Measurements from ENCODE around the gene ANKFY1.

The ANKFY1 gene

GRCh38 chr17:4135489-4135888, 128.3 kb downstream of the ANKFY1 start:
- no peak for DNase-seq
- H3K27ac ChIP-seq (ENCODE audit: insufficient read depth, low read length, poor library complexity, severe bottlenecking), result no peak overlapping the region

DNA sequence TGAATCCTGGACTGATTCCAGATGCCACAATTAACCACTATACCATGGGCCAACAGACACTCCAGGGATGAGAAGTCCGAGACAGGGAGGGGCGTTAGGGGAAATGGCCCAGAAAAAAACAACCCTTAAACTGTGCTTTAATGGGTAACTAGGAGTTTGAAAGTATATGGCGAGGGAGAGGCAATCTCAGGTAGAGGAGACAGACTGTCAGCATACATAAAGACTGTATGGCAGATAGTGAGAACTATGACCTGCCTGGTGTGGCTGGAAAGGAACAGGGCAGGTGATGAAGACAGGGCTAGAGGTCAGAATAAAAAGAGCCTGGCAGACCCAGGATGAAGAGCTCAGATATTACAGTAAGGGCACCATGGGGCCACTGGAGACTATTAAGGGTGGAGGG, 129.1 kb downstream of the ANKFY1 start:
- no peak overlapping the region for H3K27ac ChIP-seq (ENCODE audit: insufficient read depth, low read length, poor library complexity, severe bottlenecking)
- H3K4me1 ChIP-seq (ENCODE audit: control insufficient read depth, insufficient read depth, low read length, poor library complexity, severe bottlenecking), result peaks cover 14% of the 10 kb centered on the region
- H3K9me3 ChIP-seq (ENCODE audit: control insufficient read depth, low read length), result no peaks in the 10 kb centered on the region
- no peaks in the 10 kb centered on the region for H3K27me3 ChIP-seq (replicated peaks; ENCODE audit: control insufficient read depth, insufficient read depth, low read length, poor library complexity, severe bottlenecking)
- no peak for DNase-seq
- H3K36me3 ChIP-seq (ENCODE audit: control insufficient read depth, insufficient read depth, low read length), result peaks cover 3% of the 10 kb centered on the region
- H3K4me3 ChIP-seq (ENCODE audit: insufficient read depth, low read depth, low read length, poor library complexity, severe bottlenecking), result no peak overlapping the region

More at GRCh38 chr17:4135489-4135888, 128.3 kb downstream of the ANKFY1 start:
- Histone ChIP-seq H3K9me3 (ENCODE audit: control insufficient read depth, low read length) (no peaks in the 10 kb centered on the region), H3K4me1 (ENCODE audit: control insufficient read depth, insufficient read depth, low read length, poor library complexity, severe bottlenecking) (peaks cover 22% of the 10 kb centered on the region), H3K36me3 (ENCODE audit: control insufficient read depth, insufficient read depth, low read length) (peaks cover 3% of the 10 kb centered on the region), H3K4me3 (ENCODE audit: insufficient read depth, low read depth, low read length, poor library complexity, severe bottlenecking) (no peak overlapping the region), H3K27me3 (replicated peaks; ENCODE audit: control insufficient read depth, insufficient read depth, low read length, poor library complexity, severe bottlenecking) (no peaks in the 10 kb centered on the region)

DNA sequence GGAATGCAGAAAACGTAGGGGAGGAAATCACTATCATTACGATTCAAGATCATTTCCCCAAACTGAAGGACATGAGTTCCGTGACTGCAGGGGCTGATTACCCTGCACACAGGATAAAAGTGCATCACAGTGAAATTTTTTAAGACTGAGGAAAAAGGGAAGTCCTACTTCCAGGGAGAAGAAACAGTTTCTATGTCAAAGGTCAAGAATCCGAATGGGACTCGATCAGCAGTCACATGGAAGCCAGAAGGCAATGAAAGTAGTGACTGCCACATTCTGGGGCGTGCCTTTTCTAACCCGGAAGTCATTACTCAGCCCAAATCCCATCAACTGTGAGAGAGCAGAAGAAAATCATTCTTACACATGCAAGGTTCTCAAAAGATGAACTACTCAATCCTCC, 133.1 kb downstream of the ANKFY1 start:
- Histone ChIP-seq H3K27ac (ENCODE audit: insufficient read depth, low read length, poor library complexity, severe bottlenecking) (no peak overlapping the region), H3K9me3 (ENCODE audit: control insufficient read depth, low read length) (no peaks in the 10 kb centered on the region), H3K4me1 (ENCODE audit: control insufficient read depth, insufficient read depth, low read length, poor library complexity, severe bottlenecking) (no peaks in the 10 kb centered on the region), H3K4me3 (ENCODE audit: insufficient read depth, low read depth, low read length, poor library complexity, severe bottlenecking) (no peak overlapping the region), H3K36me3 (ENCODE audit: control insufficient read depth, insufficient read depth, low read length) (no peaks in the 10 kb centered on the region), H3K27me3 (replicated peaks; ENCODE audit: control insufficient read depth, insufficient read depth, low read length, poor library complexity, severe bottlenecking) (no peaks in the 10 kb centered on the region)
- DNase-seq, result no peak

GRCh38 chr17:4127555-4127954, 136.2 kb downstream of the ANKFY1 start:
- no peaks in the 10 kb centered on the region for H3K27me3 ChIP-seq (replicated peaks; ENCODE audit: control insufficient read depth, insufficient read depth, low read length, poor library complexity, severe bottlenecking)
- no peak overlapping the region for H3K4me3 ChIP-seq (ENCODE audit: insufficient read depth, low read depth, low read length, poor library complexity, severe bottlenecking)
- H3K9me3 ChIP-seq (ENCODE audit: control insufficient read depth, low read length), result no peaks in the 10 kb centered on the region
- H3K4me1 ChIP-seq (ENCODE audit: control insufficient read depth, insufficient read depth, low read length, poor library complexity, severe bottlenecking), result no peaks in the 10 kb centered on the region
- H3K36me3 ChIP-seq (ENCODE audit: control insufficient read depth, insufficient read depth, low read length), result peaks cover 9% of the 10 kb centered on the region
- DNase-seq, result no peak
- no peak overlapping the region for H3K27ac ChIP-seq (ENCODE audit: insufficient read depth, low read length, poor library complexity, severe bottlenecking)

GRCh38 chr17:4125552-4125951, 138.2 kb downstream of the ANKFY1 start:
- H3K4me1 ChIP-seq (ENCODE audit: control insufficient read depth, insufficient read depth, low read length, poor library complexity, severe bottlenecking), result no peaks in the 10 kb centered on the region
- H3K36me3 ChIP-seq (ENCODE audit: control insufficient read depth, insufficient read depth, low read length), result peaks cover 17% of the 10 kb centered on the region
- no peaks in the 10 kb centered on the region for H3K9me3 ChIP-seq (ENCODE audit: control insufficient read depth, low read length)
- DNase-seq, result no peak
- H3K27ac ChIP-seq (ENCODE audit: insufficient read depth, low read length, poor library complexity, severe bottlenecking), result no peak overlapping the region
- no peaks in the 10 kb centered on the region for H3K27me3 ChIP-seq (replicated peaks; ENCODE audit: control insufficient read depth, insufficient read depth, low read length, poor library complexity, severe bottlenecking)
- no peak overlapping the region for H3K4me3 ChIP-seq (ENCODE audit: insufficient read depth, low read depth, low read length, poor library complexity, severe bottlenecking)

DNA sequence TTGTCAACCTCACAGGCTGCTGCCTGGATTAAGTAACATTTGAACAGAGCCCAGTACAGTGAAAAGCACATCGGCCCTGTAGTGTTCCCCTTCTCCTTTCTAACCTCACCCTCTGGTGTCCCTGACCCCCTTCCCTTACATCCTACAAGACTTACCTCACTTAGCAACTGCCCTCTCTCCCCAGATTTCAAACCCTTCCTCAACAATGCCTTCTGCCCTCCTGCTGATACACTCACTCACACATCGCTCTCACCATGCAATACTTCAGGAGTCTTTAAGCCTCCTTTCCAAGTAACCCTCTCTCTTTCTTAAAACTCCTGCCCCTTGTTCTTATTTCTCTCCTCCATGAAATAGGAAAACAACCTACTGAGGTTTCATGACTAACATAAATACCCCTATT, 138.8 kb downstream of the ANKFY1 start:
- no peak overlapping the region for H3K4me3 ChIP-seq (ENCODE audit: insufficient read depth, low read depth, low read length, poor library complexity, severe bottlenecking)
- H3K36me3 ChIP-seq (ENCODE audit: control insufficient read depth, insufficient read depth, low read length), result peaks cover 19% of the 10 kb centered on the region
- H3K9me3 ChIP-seq (ENCODE audit: control insufficient read depth, low read length), result no peaks in the 10 kb centered on the region
- no peaks in the 10 kb centered on the region for H3K27me3 ChIP-seq (replicated peaks; ENCODE audit: control insufficient read depth, insufficient read depth, low read length, poor library complexity, severe bottlenecking)
- DNase-seq, result no peak
- H3K4me1 ChIP-seq (ENCODE audit: control insufficient read depth, insufficient read depth, low read length, poor library complexity, severe bottlenecking), result no peaks in the 10 kb centered on the region
- H3K27ac ChIP-seq (ENCODE audit: insufficient read depth, low read length, poor library complexity, severe bottlenecking), result no peak overlapping the region

DNA sequence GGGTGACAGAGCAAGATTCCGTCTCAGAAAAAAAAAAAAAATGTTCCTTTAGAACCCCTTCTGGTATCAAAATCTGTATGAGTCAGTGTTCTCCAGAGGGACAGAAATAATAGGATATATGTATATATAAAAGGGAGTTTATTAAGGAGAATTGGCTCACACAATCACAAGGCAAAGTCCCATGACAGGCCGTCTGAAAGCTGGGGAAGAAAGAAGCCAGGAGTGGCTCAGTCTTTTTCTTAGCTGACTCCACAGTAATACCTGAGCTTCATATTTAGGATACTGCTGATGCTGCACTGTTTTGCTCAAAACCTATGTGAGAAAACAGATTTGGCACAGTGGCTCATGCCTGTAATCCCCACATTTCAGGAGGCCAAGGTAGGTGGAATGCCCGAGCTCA, 143.4 kb downstream of the ANKFY1 start:
- H3K9me3 ChIP-seq (ENCODE audit: control insufficient read depth, low read length), result no peaks in the 10 kb centered on the region
- H3K4me3 ChIP-seq (ENCODE audit: insufficient read depth, low read depth, low read length, poor library complexity, severe bottlenecking), result no peak overlapping the region
- peaks cover 47% of the 10 kb centered on the region for H3K36me3 ChIP-seq (ENCODE audit: control insufficient read depth, insufficient read depth, low read length)
- no peaks in the 10 kb centered on the region for H3K27me3 ChIP-seq (replicated peaks; ENCODE audit: control insufficient read depth, insufficient read depth, low read length, poor library complexity, severe bottlenecking)
- no peaks in the 10 kb centered on the region for H3K4me1 ChIP-seq (ENCODE audit: control insufficient read depth, insufficient read depth, low read length, poor library complexity, severe bottlenecking)
- DNase-seq, result no peak
- no peak overlapping the region for H3K27ac ChIP-seq (ENCODE audit: insufficient read depth, low read length, poor library complexity, severe bottlenecking)

GRCh38 chr17:4119299-4119698, 144.5 kb downstream of the ANKFY1 start:
- peaks cover 57% of the 10 kb centered on the region for H3K36me3 ChIP-seq (ENCODE audit: control insufficient read depth, insufficient read depth, low read length)
- H3K27ac ChIP-seq (ENCODE audit: insufficient read depth, low read length, poor library complexity, severe bottlenecking), result no peak overlapping the region
- no peak for DNase-seq
- H3K27me3 ChIP-seq (replicated peaks; ENCODE audit: control insufficient read depth, insufficient read depth, low read length, poor library complexity, severe bottlenecking), result no peaks in the 10 kb centered on the region
- no peaks in the 10 kb centered on the region for H3K4me1 ChIP-seq (ENCODE audit: control insufficient read depth, insufficient read depth, low read length, poor library complexity, severe bottlenecking)
- H3K4me3 ChIP-seq (ENCODE audit: insufficient read depth, low read depth, low read length, poor library complexity, severe bottlenecking), result no peak overlapping the region
- H3K9me3 ChIP-seq (ENCODE audit: control insufficient read depth, low read length), result no peaks in the 10 kb centered on the region

DNA sequence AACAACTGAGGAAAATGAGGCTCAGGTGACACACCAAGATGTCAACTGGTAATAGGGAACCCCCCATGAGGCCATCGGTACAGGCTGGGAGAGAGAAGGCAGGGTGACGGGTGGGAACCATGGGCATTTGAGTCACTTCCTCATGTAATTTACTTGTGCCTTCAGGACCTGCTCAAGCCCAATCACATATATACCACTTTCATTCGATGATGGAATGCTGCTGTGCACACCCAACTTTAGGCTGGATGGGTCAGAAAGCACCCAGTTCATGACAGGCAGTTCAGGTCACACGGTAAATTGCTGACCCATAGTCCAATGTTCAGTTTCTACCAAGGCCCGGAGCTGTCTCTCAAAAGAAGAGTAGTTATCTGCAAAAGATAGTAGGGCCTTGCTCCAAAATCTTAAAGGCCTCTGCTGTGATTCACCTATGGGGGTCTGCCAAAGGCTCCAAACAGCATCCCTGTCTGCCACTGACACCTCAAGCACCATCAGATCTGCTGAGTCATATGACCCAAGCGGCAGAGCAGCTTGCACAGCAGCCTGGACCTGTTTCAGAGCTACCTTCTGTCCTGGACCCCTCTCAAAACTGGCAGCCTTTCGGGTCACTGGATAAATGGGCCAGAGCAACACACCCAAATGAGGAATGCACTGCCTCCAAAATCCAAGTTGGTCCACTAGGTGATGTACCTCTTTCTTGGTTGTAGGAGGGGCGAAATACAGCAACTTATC, 145.6 kb downstream of the ANKFY1 start:
- Histone ChIP-seq H3K36me3 (ENCODE audit: control insufficient read depth, insufficient read depth, low read length) (peaks cover 59% of the 10 kb centered on the region), H3K4me1 (ENCODE audit: control insufficient read depth, insufficient read depth, low read length, poor library complexity, severe bottlenecking) (no peaks in the 10 kb centered on the region), H3K4me3 (ENCODE audit: insufficient read depth, low read depth, low read length, poor library complexity, severe bottlenecking) (no peak overlapping the region), H3K9me3 (ENCODE audit: control insufficient read depth, low read length) (no peaks in the 10 kb centered on the region), H3K27me3 (replicated peaks; ENCODE audit: control insufficient read depth, insufficient read depth, low read length, poor library complexity, severe bottlenecking) (no peaks in the 10 kb centered on the region), H3K27ac (ENCODE audit: insufficient read depth, low read length, poor library complexity, severe bottlenecking) (no peak overlapping the region)
- DNase-seq, result no peak

DNA sequence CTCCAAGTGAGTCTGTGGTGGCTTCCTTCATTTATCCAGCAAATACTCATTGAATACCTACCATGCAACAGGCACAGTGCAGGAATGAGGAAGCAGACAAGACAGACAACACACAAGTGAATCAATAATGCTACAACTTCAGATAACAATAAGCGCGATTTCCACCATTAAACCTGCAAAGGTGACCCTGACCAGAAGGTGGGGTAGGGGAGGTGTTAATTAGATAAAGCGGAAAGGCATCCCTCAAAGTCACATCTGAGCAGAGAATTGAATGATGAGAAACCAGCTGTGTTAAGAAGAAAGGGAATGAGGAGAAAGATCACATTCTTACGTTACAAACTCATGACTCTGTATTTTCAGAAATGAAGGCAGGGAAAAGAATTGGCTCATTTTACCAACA, 147.3 kb downstream of the ANKFY1 start:
- Histone ChIP-seq H3K9me3 (ENCODE audit: control insufficient read depth, low read length) (no peaks in the 10 kb centered on the region), H3K27me3 (replicated peaks; ENCODE audit: control insufficient read depth, insufficient read depth, low read length, poor library complexity, severe bottlenecking) (no peaks in the 10 kb centered on the region), H3K4me3 (ENCODE audit: insufficient read depth, low read depth, low read length, poor library complexity, severe bottlenecking) (no peak overlapping the region), H3K4me1 (ENCODE audit: control insufficient read depth, insufficient read depth, low read length, poor library complexity, severe bottlenecking) (no peaks in the 10 kb centered on the region), H3K36me3 (ENCODE audit: control insufficient read depth, insufficient read depth, low read length) (peaks cover 64% of the 10 kb centered on the region), H3K27ac (ENCODE audit: insufficient read depth, low read length, poor library complexity, severe bottlenecking) (no peak overlapping the region)
- no peak for DNase-seq
